Transverse colon (tissue), 4 donors: ENCODE data around the gene MCCC1. TPM values are rescaled to one million over a fixed set of nuclear protein-coding genes. Genes with fewer than 3 reads are reported as not detected.
A peak's percentile ranks its signal among the peaks of the same experiment; 100 is the strongest.

ENCODE experiments used
- DNase-seq: peaks from one replicate; pipeline ENCODE4 v3.0.0-alpha.2; 2019
- H3K27ac ChIP-seq, 4 donors: fragments of 200-600 bp; sonication (generic); 2 replicates each; pipeline ENCODE4 v1.5.1; 2016 to 2018; ENCODE audit warnings: inconsistent platforms in 4 of 4
- H3K27me3 ChIP-seq: fragments of 200-600 bp; sonication (generic); 2 replicates; pipeline ENCODE4 v1.5.1; 2017; ENCODE audit warnings: inconsistent platforms
- H3K36me3 ChIP-seq, 4 donors: fragments of 200-600 bp; sonication (generic); 2 replicates each; pipeline ENCODE4 v1.5.1; 2017 to 2019; ENCODE audit warnings: inconsistent platforms in 4 of 4
- H3K4me1 ChIP-seq, 4 donors: fragments of 200-600 bp; sonication (generic); 2 replicates each; pipeline ENCODE4 v1.5.1; 2017 to 2020; ENCODE audit warnings: inconsistent platforms in 4 of 4
- H3K4me3 ChIP-seq, 4 donors: fragments of 200-600 bp; sonication (generic); 1 replicate in 1 of 4; 2 replicates in 3 of 4; pipeline versions ENCODE4 v1.5.1 to v1.6.1; 2017 to 2019; ENCODE audit warnings: inconsistent platforms in 4 of 4
- H3K9me3 ChIP-seq, 2 donors: fragments of 200-600 bp; sonication (generic); 2 replicates each; pipeline ENCODE4 v1.5.1; 2017 to 2019; ENCODE audit warnings: inconsistent platforms in 2 of 2
- CTCF ChIP-seq, 5 experiments: fragments of 200-600 bp in 3 of 5; fragments of 450-650 bp in 2 of 5; sonication (generic) in 3 of 5; IDR thresholded peaks; 1 replicate in 2 of 5; 2 replicates in 3 of 5; pipeline ENCODE4 v1.5.1; 2016 to 2017; ENCODE audit warnings: antibody characterized with exemption in 5 of 5, inconsistent platforms in 3 of 5, mild to moderate bottlenecking in 2 of 5, moderate library complexity in 1 of 5
- EP300 ChIP-seq: sonication (generic); formaldehyde crosslinking; IDR thresholded peaks from one replicate; pipeline ENCODE4 v1.6.1; 2017; ENCODE audit warnings: antibody characterized with exemption, low read depth
- POLR2A ChIP-seq: fragments of 450-650 bp; IDR thresholded peaks from one replicate; pipeline ENCODE4 v1.6.1; 2016; ENCODE audit warnings: antibody characterized with exemption, mild to moderate bottlenecking, moderate library complexity
- POLR2AphosphoS5 ChIP-seq, 3 donors: sonication (generic); formaldehyde crosslinking; IDR thresholded peaks; one replicate each; pipeline ENCODE4 v1.6.1; 2016; ENCODE audit warnings: antibody characterized with exemption in 3 of 3
- WGBS, 2 donors: methylation state at CpG; one replicate each; pipeline ENCODE4 v1.1.5; 2018; ENCODE audit warnings: low coverage in 1 of 2; 5-methylcytosine and 5-hydroxymethylcytosine counted together
- in situ Hi-C, 4 donors: fragments of 200-750 bp; cut with MboI; loops; one replicate each; pipeline versions ENCODE4 v1.15.0 to v1.15.1; 2017; ENCODE audit warnings: low sequenced_read_pairs in 3 of 4, low pct_ligation_motif_present in 1 of 4, low pct_unique_long_range_greater_than_20kb in 1 of 4
- intact Hi-C: fragments of 100-400 bp; cut with DNase I; formaldehyde crosslinking; loops from one replicate; pipeline ENCODE4 v1.15.1; 2023; ENCODE audit warnings: low total_unique reads
- total RNA-seq, 4 donors: library from RNA; depleted of rRNA; stranded (reverse); fragments of >200 nt; gene quantifications; one replicate each; pipeline ENCODE4 v1.1.0, GENCODE V29; 2016

Gene MCCC1
- total RNA-seq, 4 donors from 2014 or later: 1.5 to 64.3 (median 19.9) TPM

GRCh38 chr3:182989566-182989965 is 109.7 kb downstream of the MCCC1 start:
- Histone ChIP-seq H3K27me3 (no peaks in the 10 kb centered on the region), H3K4me3 (no peak overlapping the region), H3K4me1 (no peaks in the 10 kb centered on the region), H3K9me3 (peaks cover 0 to 5% of the 10 kb centered on the region in 2 donors), H3K36me3 (no peaks in the 10 kb centered on the region), H3K27ac (no peak overlapping the region)
- TF ChIP-seq POLR2AphosphoS5 (IDR thresholded peaks at IDR 0.05) (no peak), CTCF (IDR thresholded peaks at IDR 0.05) (no peak), POLR2A (no peak), EP300 (no peak)
- DNase-seq: no peak
- WGBS, 2 donors: 59 to 82% methylated on average over 2 to 3 of the region's 3 CpGs
- intact Hi-C loops (no loop called here), in situ Hi-C loops (no loop called here)

- Histone ChIP-seq H3K4me1 (peaks cover 0 to 2% (median under 1%) of the 10 kb centered on the region in 4 donors), H3K36me3 (no peaks in the 10 kb centered on the region), H3K27me3 (no peaks in the 10 kb centered on the region), H3K27ac (no peak overlapping the region), H3K9me3 (no peaks in the 10 kb centered on the region), H3K4me3 (no peak overlapping the region)
- TF ChIP-seq POLR2AphosphoS5 (IDR thresholded peaks at IDR 0.05) (no peak), EP300 (no peak), POLR2A (no peak), CTCF (IDR thresholded peaks at IDR 0.05) (no peak)
- in situ Hi-C loops (no loop called here), intact Hi-C loops (no loop called here)
- DNase-seq: no peak
- 83 to 100% methylated on average over 1 to 6 of the region's 6 CpGs for WGBS, 2 donors
These were observed 113.3 kb downstream of the MCCC1 start for GRCh38 chr3:182986021-182986420.

- Histone ChIP-seq H3K4me1 (peaks cover 4 to 10% (median 8%) of the 10 kb centered on the region in 4 donors), H3K9me3 (no peaks in the 10 kb centered on the region), H3K36me3 (no peaks in the 10 kb centered on the region), H3K27ac (no peak overlapping the region), H3K27me3 (no peaks in the 10 kb centered on the region), H3K4me3 (no peak overlapping the region)
- TF ChIP-seq CTCF (IDR thresholded peaks at IDR 0.05): no peak
- TF ChIP-seq EP300: no peak
- in situ Hi-C loops: no loop called here
- intact Hi-C loops: no loop called here
- DNase-seq: no peak
These were observed 115.4 kb downstream of the MCCC1 start for GRCh38 chr3:182983876-182984275.

- WGBS, 2 donors: 70% methylated on average over 10 of the region's 10 CpGs; no CpG with 5 or more reads in 1 of the 2 donors
- Histone ChIP-seq H3K27me3 (no peaks in the 10 kb centered on the region), H3K4me1 (peaks cover 10 to 25% (median 15%) of the 10 kb centered on the region in 4 donors), H3K27ac (peak overlapping the region; percentile 92 to 96 (median 94)), H3K4me3 (peak overlapping the region; percentile 81 to 100 (median 98)), H3K36me3 (no peaks in the 10 kb centered on the region), H3K9me3 (no peaks in the 10 kb centered on the region)
- DNase-seq: no peak
- TF ChIP-seq POLR2AphosphoS5 (IDR thresholded peaks at IDR 0.05) (no peak), POLR2A (no peak), CTCF (IDR thresholded peaks at IDR 0.05) (no peak), EP300 (no peak)
- in situ Hi-C loops (no loop called here), intact Hi-C loops (no loop called here)
These were observed 118.3 kb downstream of the MCCC1 start for GRCh38 chr3:182981038-182981380.
